PC-3 (cell line): ENCODE results near the gene ARHGAP8.

ENCODE experiments used
- CTCF ChIP-seq: fragments of 300-600 bp; sonication (generic); conservative IDR thresholded peaks from 2 replicates; pipeline ENCODE4 v1.5.1; 2017; ENCODE audit warnings: antibody characterized with exemption, low read depth, mild to moderate bottlenecking, low read length
- EZH2 ChIP-seq: fragments of 300-600 bp; sonication (generic); IDR thresholded peaks from one replicate; pipeline ENCODE4 v1.6.1; 2017; ENCODE audit warnings: antibody characterized with exemption, mild to moderate bottlenecking, low read length; ENCODE audit not compliant: unreplicated experiment

- TF ChIP-seq EZH2 (no peak), CTCF (no peak)
Observed at GRCh38 chr22:44871782-44872181, 119.4 kb downstream of the ARHGAP8 start.
